ENCODE data around the gene PCED1B.

- no peak for TF ChIP-seq CTCF (IDR thresholded peaks at IDR 0.05)
- no peak for TF ChIP-seq POLR2AphosphoS5 (IDR thresholded peaks at IDR 0.05)
Measured at GRCh38 chr12:47029903-47030302, 49.5 kb upstream of the PCED1B start.

All from upper lobe of left lung (tissue), 4 donors.